T1000 (cell line): ENCODE measurements around the gene FBXL12.
"Not testable (repeated sequence)": the region's sequence is repeated elsewhere in the genome, so short reads cannot be mapped to it uniquely, and the experiment has no call there.

Experiments
- DNase-seq: peaks from one replicate; lab custom pipeline; 2025; ENCODE audit warnings: mixed read lengths; lab: John Stamatoyannopoulos, UW

The FBXL12 gene

GRCh38 chr19:9792206-9793070 is 26.4 kb downstream of the FBXL12 start:
- DNase-seq: peak; percentile 91

GRCh38 chr19:9791552-9792205 is 27.2 kb downstream of the FBXL12 start:
- DNase-seq: peak; percentile 94

- not testable (repeated sequence) for DNase-seq
Observed at GRCh38 chr19:9791073-9791367, 27.9 kb downstream of the FBXL12 start.

- not testable (repeated sequence) for DNase-seq
Observed at GRCh38 chr19:9789579-9789978, 29.3 kb downstream of the FBXL12 start.

GRCh38 chr19:9789066-9789465 is 29.8 kb downstream of the FBXL12 start:
- DNase-seq: no peak

- not testable (repeated sequence) for DNase-seq
Observed at GRCh38 chr19:9788604-9789003, 30.3 kb downstream of the FBXL12 start.

GRCh38 chr19:9786819-9787218 is 32.1 kb downstream of the FBXL12 start:
- DNase-seq: no peak

GRCh38 chr19:9786342-9786741 is 32.5 kb downstream of the FBXL12 start:
- no peak for DNase-seq

GRCh38 chr19:9785367-9786331 is 33.2 kb downstream of the FBXL12 start:
- DNase-seq: peak; percentile 88

- not testable (repeated sequence) for DNase-seq
Observed at GRCh38 chr19:9784163-9784496, 34.7 kb downstream of the FBXL12 start.

- no peak for DNase-seq
Observed at GRCh38 chr19:9782338-9782737, 36.5 kb downstream of the FBXL12 start.

- peak; percentile 85 for DNase-seq
Observed at GRCh38 chr19:9768175-9769112, 50.4 kb downstream of the FBXL12 start, which contains the start of gene ZNF846. Gene ZNF846, minus strand, starts transcription at chr19:9768738. Its CDS starts 3,788 bp downstream, at chr19:9764950.
